H9 (cell line): ENCODE measurements around the gene KIF21A. TPM values are rescaled to one million over a fixed set of nuclear protein-coding genes. Genes with fewer than 3 reads are reported as not detected.

Experiments used
- DNase-seq: peaks from one replicate; pipeline ENCODE4 v3.0.0-alpha.2; 2017
- H2AFZ ChIP-seq: one replicate; pipeline ENCODE4 v1.6.1; 2013; ENCODE audit warnings: mild to moderate bottlenecking, low read length, control low read depth, moderate library complexity
- H2AK5ac ChIP-seq: 2 replicates; pipeline ENCODE4 v1.6.1; 2013; ENCODE audit warnings: low read length, control low read depth, mixed read lengths; ENCODE audit not compliant: insufficient read length
- H2BK120ac ChIP-seq: one replicate; pipeline ENCODE4 v1.6.1; 2013; ENCODE audit warnings: low read depth, mild to moderate bottlenecking, low read length, control low read depth, inconsistent platforms; ENCODE audit not compliant: poor library complexity, severe bottlenecking
- H2BK12ac ChIP-seq: 2 replicates; pipeline ENCODE4 v1.6.1; 2013; ENCODE audit warnings: low read length, control low read depth, mixed read lengths, low read depth; ENCODE audit not compliant: insufficient read length
- H2BK15ac ChIP-seq: 2 replicates; pipeline ENCODE4 v1.6.1; 2013; ENCODE audit warnings: low read depth, low read length, control low read depth
- H2BK20ac ChIP-seq: one replicate; pipeline ENCODE4 v1.6.1; 2013; ENCODE audit warnings: low read depth, mild to moderate bottlenecking, low read length, control low read depth, inconsistent platforms; ENCODE audit not compliant: poor library complexity, severe bottlenecking
- H2BK5ac ChIP-seq: 2 replicates; pipeline ENCODE4 v1.6.1; 2013; ENCODE audit warnings: low read length, control low read depth, mixed read lengths; ENCODE audit not compliant: insufficient read length
- H3K14ac ChIP-seq: 2 replicates; pipeline ENCODE4 v1.6.1; 2013; ENCODE audit warnings: low read length, control low read depth; ENCODE audit not compliant: insufficient read depth
- H3K18ac ChIP-seq: 2 replicates; pipeline ENCODE4 v1.6.1; 2013; ENCODE audit warnings: low read depth, mild to moderate bottlenecking, mixed read lengths, low read length, control low read depth; ENCODE audit not compliant: insufficient read length
- H3K23ac ChIP-seq: 2 replicates; pipeline ENCODE4 v1.6.1; 2013; ENCODE audit warnings: low read length, control low read depth, mixed read lengths, low read depth; ENCODE audit not compliant: insufficient read length
- H3K23me2 ChIP-seq: 2 replicates; pipeline ENCODE4 v1.6.1; 2013; ENCODE audit warnings: low read depth, mild to moderate bottlenecking, mixed read lengths, low read length, control low read depth; ENCODE audit not compliant: insufficient read length, poor library complexity, severe bottlenecking
- H3K27ac ChIP-seq: 2 replicates; pipeline ENCODE4 v1.5.1; 2013; ENCODE audit warnings: low read length, control low read depth, mixed read lengths, low read depth; ENCODE audit not compliant: insufficient read length
- H3K27me3 ChIP-seq: 2 replicates; pipeline ENCODE4 v1.6.1; 2013; ENCODE audit warnings: low read length, control low read depth, inconsistent platforms; ENCODE audit not compliant: insufficient read depth
- H3K4ac ChIP-seq: 2 replicates; pipeline ENCODE4 v1.6.1; 2013; ENCODE audit warnings: low read depth, mild to moderate bottlenecking, control low read depth, inconsistent platforms, low read length, moderate library complexity
- H3K4me1 ChIP-seq: 2 replicates; pipeline ENCODE4 v1.6.1; 2013; ENCODE audit warnings: low read length, control low read depth, inconsistent platforms; ENCODE audit not compliant: insufficient read depth
- H3K4me2 ChIP-seq: 2 replicates; pipeline ENCODE4 v1.6.1; 2013; ENCODE audit warnings: low read length, control low read depth, mixed read lengths; ENCODE audit not compliant: insufficient read length, insufficient read depth
- H3K56ac ChIP-seq: 2 replicates; pipeline ENCODE4 v1.6.1; 2013; ENCODE audit warnings: low read depth, mild to moderate bottlenecking, mixed read lengths, low read length, control low read depth; ENCODE audit not compliant: insufficient read length
- H3K79me1 ChIP-seq: 2 replicates; pipeline ENCODE4 v1.6.1; 2013; ENCODE audit warnings: low read depth, mild to moderate bottlenecking, moderate library complexity, low read length, control low read depth, inconsistent platforms; ENCODE audit not compliant: insufficient read depth, poor library complexity, severe bottlenecking
- H3K79me2 ChIP-seq: 2 replicates; pipeline ENCODE4 v1.6.1; 2013; ENCODE audit warnings: low read length, control low read depth, inconsistent platforms; ENCODE audit not compliant: insufficient read depth
- H3K9ac ChIP-seq: 2 replicates; pipeline ENCODE4 v1.6.1; 2013; ENCODE audit warnings: low read length, control low read depth, mixed read lengths; ENCODE audit not compliant: insufficient read length; ENCODE audit errors: extremely low read depth
- H3K9me3 ChIP-seq: one replicate; pipeline ENCODE4 v1.6.1; 2013; ENCODE audit warnings: low read depth, low read length, inconsistent platforms; ENCODE audit not compliant: control insufficient read depth
- H3T11ph ChIP-seq: one replicate; pipeline ENCODE4 v1.6.1; 2013; ENCODE audit warnings: mild to moderate bottlenecking, low read length, control low read depth, inconsistent platforms
- H4K20me1 ChIP-seq: one replicate; pipeline ENCODE4 v1.6.1; 2013; ENCODE audit not compliant: control insufficient read depth, insufficient read length, insufficient read depth
- H4K5ac ChIP-seq: 2 replicates; pipeline ENCODE4 v1.6.1; 2013; ENCODE audit warnings: low read depth, mild to moderate bottlenecking, mixed read lengths, low read length, control low read depth; ENCODE audit not compliant: insufficient read length
- H4K8ac ChIP-seq: replicated peaks from 2 replicates; pipeline ENCODE4 v1.6.1; 2013; ENCODE audit warnings: low read length, control low read depth, mixed read lengths, low read depth; ENCODE audit not compliant: insufficient read length
- H4K91ac ChIP-seq: 2 replicates; pipeline ENCODE4 v1.6.1; 2013; ENCODE audit warnings: low read depth, mild to moderate bottlenecking, moderate library complexity, mixed read lengths, low read length, control low read depth; ENCODE audit not compliant: insufficient read length
- H3K27ac Mint-ChIP-seq, 3 experiments: 2 replicates in 2 of 3; 3 replicates in 1 of 3; pipeline ENCODE4 v1.8.0; 2020 to 2021; ENCODE audit warnings: mixed read lengths in 3 of 3, mild to moderate bottlenecking in 1 of 3, moderate library complexity in 1 of 3
- H3K27me3 Mint-ChIP-seq: 2 replicates; pipeline ENCODE4 v1.8.0; 2021; ENCODE audit warnings: low read depth, mild to moderate bottlenecking, moderate library complexity, mixed read lengths
- H3K36me3 Mint-ChIP-seq, 3 experiments: 2 replicates in 2 of 3; 3 replicates in 1 of 3; pipeline ENCODE4 v1.8.0; 2020 to 2021; ENCODE audit warnings: low read depth in 3 of 3, mixed read lengths in 3 of 3; ENCODE audit not compliant: insufficient read depth in 1 of 3
- H3K4me1 Mint-ChIP-seq, 2 experiments: 2 replicates each; pipeline ENCODE4 v1.8.0; 2020; ENCODE audit warnings: mixed read lengths in 2 of 2
- H3K4me3 Mint-ChIP-seq, 2 experiments: 2 replicates in 1 of 2; 3 replicates in 1 of 2; pipeline ENCODE4 v1.8.0; 2020 to 2021; ENCODE audit warnings: mild to moderate bottlenecking in 2 of 2, mixed read lengths in 2 of 2, moderate library complexity in 1 of 2
- H3K9me3 Mint-ChIP-seq, 2 experiments: 2 replicates in 1 of 2; 3 replicates in 1 of 2; pipeline ENCODE4 v1.8.0; 2020; ENCODE audit warnings: mild to moderate bottlenecking in 2 of 2, mixed read lengths in 2 of 2, moderate library complexity in 1 of 2
- CTCF ChIP-seq: fragments of 200-600 bp; sonication (generic); conservative IDR thresholded peaks from 3 replicates; pipeline ENCODE4 v1.8.0; 2021; ENCODE audit warnings: antibody characterized with exemption, mild to moderate bottlenecking
- WGBS: extraction: QIAGEN DNeasy Blood & Tissue Kit; methylation state at CpG from one replicate; pipeline ENCODE4 v1.1.7; 2013; ENCODE audit warnings: missing lambda C conversion rate, low lambda C conversion rate, mixed read lengths; ENCODE audit not compliant: insufficient read length; ENCODE audit errors: extremely low coverage; 5-methylcytosine and 5-hydroxymethylcytosine counted together
- total RNA-seq: library from RNA; stranded (reverse); gene quantifications from 2 replicates; pipeline ENCODE4 v1.2.1, GENCODE V29; 2021

The KIF21A gene
- total RNA-seq, 1 experiment from 2014 or later: 17.2 TPM

DNA sequence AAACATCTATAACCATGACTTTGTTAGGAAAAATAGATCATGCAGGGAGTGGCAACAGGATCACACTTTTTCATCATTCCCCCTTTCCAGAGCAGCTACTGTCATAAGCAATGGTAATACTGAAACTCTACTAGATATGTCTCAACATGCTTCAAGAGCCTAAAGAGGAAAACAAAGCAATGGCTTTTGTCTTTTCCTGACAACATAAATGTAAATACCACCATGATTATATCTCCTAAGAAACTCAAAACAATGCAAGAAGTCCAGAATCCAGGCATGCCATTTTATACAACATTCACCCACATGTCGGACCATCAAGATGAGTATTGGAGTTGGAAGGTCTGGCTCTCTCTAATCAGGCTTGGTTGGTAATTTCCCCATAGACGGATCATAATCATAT is 78.7 kb downstream of the KIF21A start:
- Mint-ChIP-seq H3K36me3 (peaks cover 16 to 38% (median 30%) of the 10 kb centered on the region in 3 experiments; a peak in 6 of 7 replicates), H3K27ac (peak overlapping the region in 1 of 3 experiments; percentile 6; a peak in 2 of 7 replicates), H3K4me3 (no peak overlapping the region), H3K27me3 (no peaks in the 10 kb centered on the region), H3K9me3 (no peaks in the 10 kb centered on the region; a peak in 1 of 5 replicates), H3K4me1 (0 out of 4 replicates have a peak, but pooled peaks cover 0 to 2% of the 10 kb centered on the region in 2 experiments)
- Histone ChIP-seq H3T11ph (no peak overlapping the region), H3K4ac (no peak overlapping the region), H3K56ac (no peak overlapping the region), H4K8ac (no peak overlapping the region), H2BK20ac (no peak overlapping the region), H3K14ac (no peak overlapping the region), H2AK5ac (no peak overlapping the region), H3K9ac (no peak overlapping the region), H4K20me1 (no peaks in the 10 kb centered on the region), H3K79me2 (no peaks in the 10 kb centered on the region), H3K4me1 (no peaks in the 10 kb centered on the region), H3K4me2 (no peak overlapping the region), H4K5ac (no peak overlapping the region), H3K23ac (no peak overlapping the region), H3K9me3 (no peaks in the 10 kb centered on the region), H2BK5ac (no peak overlapping the region), H3K18ac (no peak overlapping the region), H2BK15ac (no peak overlapping the region), H2BK12ac (no peak overlapping the region), H4K91ac (no peak overlapping the region), H2AFZ (no peak overlapping the region), H3K27me3 (no peaks in the 10 kb centered on the region), H3K27ac (no peak overlapping the region), H2BK120ac (no peak overlapping the region), H3K23me2 (no peaks in the 10 kb centered on the region), H3K79me1 (no peaks in the 10 kb centered on the region)
- TF ChIP-seq CTCF: no peak
- no CpG with 5 or more reads among the region's 2 CpGs for WGBS
- no peak for DNase-seq
